ENCODE measurements around the gene MALRD1.

MALRD1 gene

GRCh38 chr10:19111501-19112267 lies 63.1 kb downstream of the MALRD1 start:
- no peak for DNase-seq

- DNase-seq: no peak
Measured at GRCh38 chr10:19117438-19117837, 68.8 kb downstream of the MALRD1 start.

- no peak for DNase-seq
Measured at GRCh38 chr10:19119191-19119590, 70.6 kb downstream of the MALRD1 start.

GRCh38 chr10:19120381-19120908 lies 71.8 kb downstream of the MALRD1 start:
- no peak for DNase-seq

- DNase-seq: no peak
Measured at GRCh38 chr10:19133992-19134391, 85.4 kb downstream of the MALRD1 start.

GRCh38 chr10:19142967-19143366 lies 94.4 kb downstream of the MALRD1 start:
- no peak for DNase-seq

- no peak for DNase-seq
Measured at GRCh38 chr10:19144206-19144605, 95.6 kb downstream of the MALRD1 start.

- DNase-seq: no peak
Measured at GRCh38 chr10:19154375-19154774, 105.8 kb downstream of the MALRD1 start.

GRCh38 chr10:19158358-19158757 lies 109.8 kb downstream of the MALRD1 start:
- DNase-seq: no peak

- DNase-seq: no peak
Measured at GRCh38 chr10:19158870-19159269, 110.3 kb downstream of the MALRD1 start.

GRCh38 chr10:19164461-19164860 lies 115.9 kb downstream of the MALRD1 start:
- no peak for DNase-seq

GRCh38 chr10:19168584-19168983 lies 120.0 kb downstream of the MALRD1 start:
- no peak for DNase-seq

- DNase-seq: no peak
Measured at GRCh38 chr10:19169041-19169440, 120.4 kb downstream of the MALRD1 start.

GRCh38 chr10:19169684-19170083 lies 121.1 kb downstream of the MALRD1 start:
- no peak for DNase-seq

- no peak for DNase-seq
Measured at GRCh38 chr10:19178675-19179074, 130.1 kb downstream of the MALRD1 start.

- DNase-seq: no peak
Measured at GRCh38 chr10:19184891-19185290, 136.3 kb downstream of the MALRD1 start.

GRCh38 chr10:19194866-19195265 lies 146.3 kb downstream of the MALRD1 start:
- DNase-seq: no peak

GRCh38 chr10:19195698-19196097 lies 147.1 kb downstream of the MALRD1 start:
- no peak for DNase-seq

- DNase-seq: no peak
Measured at GRCh38 chr10:19200211-19200610, 151.6 kb downstream of the MALRD1 start.

- no peak for DNase-seq
Measured at GRCh38 chr10:19204246-19204917, 155.8 kb downstream of the MALRD1 start.

- no peak for DNase-seq
Measured at GRCh38 chr10:19209319-19209718, 160.7 kb downstream of the MALRD1 start.

GRCh38 chr10:19212590-19212989 lies 164.0 kb downstream of the MALRD1 start:
- DNase-seq: no peak

GRCh38 chr10:19221216-19221615 lies 172.6 kb downstream of the MALRD1 start:
- no peak for DNase-seq

GRCh38 chr10:19226025-19226424 lies 177.4 kb downstream of the MALRD1 start:
- DNase-seq: no peak
